B cell (primary cell): ENCODE measurements around the gene OR10K2. TPM values are rescaled to one million over a fixed set of nuclear protein-coding genes. Genes with fewer than 3 reads are reported as not detected.

Experiments
- ATAC-seq: fragments of 200-7000 bp; cut with Tn5 transposase; one replicate; pipeline ENCODE4 v1.10.0; 2021; ENCODE audit warnings: low read depth, mild to moderate bottlenecking, moderate number of reproducible peaks, moderate library complexity
- CTCF ChIA-PET: fragments of 350-600 bp; sonication (Branson Sonifier 250); formaldehyde crosslinking; loops from one replicate; lab custom pipeline; 2021; ENCODE audit warnings: antibody characterized with exemption, inconsistent platforms; lab: Charles Lee
- POLR2A ChIA-PET: fragments of 350-600 bp; sonication (Branson Sonifier 250); formaldehyde crosslinking; loops from one replicate; lab custom pipeline; 2021; ENCODE audit warnings: antibody characterized with exemption; lab: Charles Lee
- DNase-seq: peaks from one replicate; pipeline ENCODE4 v3.0.0; 2013
- H2AFZ ChIP-seq: 2 replicates; pipeline ENCODE4 v1.6.1; 2012; ENCODE audit warnings: mild to moderate bottlenecking, low read depth, low read length; ENCODE audit not compliant: insufficient read depth, poor library complexity, severe bottlenecking
- H3K27ac ChIP-seq, 2 donors: 1 replicate in 1 of 2; 2 replicates in 1 of 2; pipeline ENCODE4 v1.5.1; 2012 to 2013; ENCODE audit warnings: low read length in 2 of 2, mild to moderate bottlenecking in 2 of 2, moderate library complexity in 1 of 2
- H3K27me3 ChIP-seq, 4 experiments: fragments of 200-600 bp in 1 of 4; sonication (generic) in 1 of 4; replicated peaks in 1 of 4; 1 replicate in 2 of 4; 2 replicates in 2 of 4; pipeline versions ENCODE4 v1.6.1 to v1.7.0; 2013 to 2016; ENCODE audit warnings: low read length in 3 of 4, mild to moderate bottlenecking in 2 of 4, mixed read lengths in 1 of 4, moderate library complexity in 1 of 4; ENCODE audit not compliant: insufficient read depth in 4 of 4, control insufficient read depth in 3 of 4; ENCODE audit errors: control extremely low read depth in 1 of 4
- H3K36me3 ChIP-seq, 2 experiments: replicated peaks in 1 of 2; 1 replicate in 1 of 2; 2 replicates in 1 of 2; pipeline versions ENCODE4 v1.6.1 to v1.7.1; 2013; ENCODE audit warnings: low read length in 1 of 2; ENCODE audit not compliant: insufficient read depth in 2 of 2, control insufficient read depth in 1 of 2; ENCODE audit errors: control extremely low read depth in 1 of 2, extremely low read depth in 1 of 2
- H3K4me1 ChIP-seq, 2 donors: fragments of 200-600 bp in 1 of 2; sonication (generic) in 1 of 2; 1 replicate in 1 of 2; 2 replicates in 1 of 2; pipeline versions ENCODE4 v1.5.1 to v1.6.1; 2013 to 2017; ENCODE audit warnings: low read length in 2 of 2; ENCODE audit not compliant: control insufficient read depth in 2 of 2, insufficient read depth in 2 of 2
- H3K4me2 ChIP-seq: replicated peaks from 2 replicates; pipeline ENCODE3; 2012; ENCODE audit warnings: mild to moderate bottlenecking, low read depth, low read length; ENCODE audit not compliant: poor library complexity, severe bottlenecking
- H3K4me3 ChIP-seq, 5 experiments: fragments of 200-600 bp in 1 of 5; sonication (generic) in 1 of 5; 1 replicate in 3 of 5; 2 replicates in 2 of 5; pipeline versions ENCODE4 v1.5.1 to v1.7.0; 2011 to 2016; ENCODE audit warnings: low read length in 4 of 5, mild to moderate bottlenecking in 4 of 5, low read depth in 2 of 5, control low read depth in 1 of 5, moderate library complexity in 1 of 5; ENCODE audit not compliant: insufficient read depth in 1 of 5; ENCODE audit errors: control extremely low read depth in 1 of 5, extremely low read depth in 1 of 5
- H3K79me2 ChIP-seq: fragments of 200-600 bp; sonication (generic); one replicate; pipeline ENCODE4 v1.6.0; 2016; ENCODE audit warnings: low read length; ENCODE audit not compliant: control insufficient read depth, insufficient read depth
- H3K9ac ChIP-seq: fragments of 200-600 bp; sonication (generic); 2 replicates; pipeline ENCODE4 v1.6.1; 2017; ENCODE audit warnings: mild to moderate bottlenecking, low read length, moderate library complexity
- H3K9me3 ChIP-seq, 3 donors: one replicate each; pipeline versions ENCODE4 v1.6.1 to v1.7.1; 2013; ENCODE audit warnings: low read length in 2 of 3; ENCODE audit not compliant: control insufficient read depth in 2 of 3, insufficient read depth in 1 of 3; ENCODE audit errors: control extremely low read depth in 1 of 3
- H4K20me1 ChIP-seq: 2 replicates; pipeline ENCODE4 v1.6.0; 2012; ENCODE audit warnings: mild to moderate bottlenecking, low read length; ENCODE audit not compliant: insufficient read depth, control insufficient read depth, poor library complexity, severe bottlenecking
- H3K27ac Mint-ChIP-seq: one replicate; pipeline ENCODE4 v1.8.0; 2021; ENCODE audit warnings: mixed read lengths
- H3K27me3 Mint-ChIP-seq: one replicate; pipeline ENCODE4 v1.8.0; 2021; ENCODE audit warnings: mixed read lengths
- H3K4me1 Mint-ChIP-seq: one replicate; pipeline ENCODE4 v1.8.0; 2021; ENCODE audit warnings: mixed read lengths
- H3K4me3 Mint-ChIP-seq: one replicate; pipeline ENCODE4 v1.8.0; 2021; ENCODE audit warnings: mixed read lengths
- H3K9me3 Mint-ChIP-seq: one replicate; pipeline ENCODE4 v1.8.0; 2022; ENCODE audit warnings: mixed read lengths; ENCODE audit not compliant: insufficient read depth
- EZH2 ChIP-seq: IDR thresholded peaks from 2 replicates; pipeline ENCODE4 v1.6.1; 2012; ENCODE audit warnings: borderline replicate concordance, low read depth, mild to moderate bottlenecking, moderate library complexity, low read length; ENCODE audit not compliant: insufficient read depth, poor library complexity, severe bottlenecking
- WGBS: methylation state at CpG from one replicate; pipeline ENCODE4 v1.1.5; 2013; ENCODE audit warnings: missing lambda C conversion rate; ENCODE audit not compliant: insufficient coverage; 5-methylcytosine and 5-hydroxymethylcytosine counted together
- intact Hi-C: fragments of 100-400 bp; cut with micrococcal nuclease; formaldehyde crosslinking; loops from one replicate; pipeline ENCODE4 v1.10.0; 2022
- polyA plus RNA-seq: library from polyadenylated mRNA; depleted of rRNA; stranded (reverse); fragments of >200 nt; gene quantifications from 2 replicates; pipeline ENCODE4 v1.2.3, GENCODE V29; 2012
- total RNA-seq, 2 donors: library from RNA; stranded (reverse); fragments of 120-200 nt in 1 of 2; gene quantifications; 1 replicate in 1 of 2; 2 replicates in 1 of 2; pipeline versions ENCODE4 v1.2.3 to v1.2.4, GENCODE V29; 2013 to 2022
- TF ChIP-seq, protein P1 (sequence below): fragments of 200-600 bp; IDR thresholded peaks from one replicate; pipeline ENCODE4 v1.8.0; 2022; ENCODE audit warnings: antibody characterized with exemption, mild to moderate bottlenecking

Gene OR10K2
- total and polyA plus RNA-seq, 2 donors (not counting 1 experiment from before 2014, with no cell fraction given): not detected

DNA sequence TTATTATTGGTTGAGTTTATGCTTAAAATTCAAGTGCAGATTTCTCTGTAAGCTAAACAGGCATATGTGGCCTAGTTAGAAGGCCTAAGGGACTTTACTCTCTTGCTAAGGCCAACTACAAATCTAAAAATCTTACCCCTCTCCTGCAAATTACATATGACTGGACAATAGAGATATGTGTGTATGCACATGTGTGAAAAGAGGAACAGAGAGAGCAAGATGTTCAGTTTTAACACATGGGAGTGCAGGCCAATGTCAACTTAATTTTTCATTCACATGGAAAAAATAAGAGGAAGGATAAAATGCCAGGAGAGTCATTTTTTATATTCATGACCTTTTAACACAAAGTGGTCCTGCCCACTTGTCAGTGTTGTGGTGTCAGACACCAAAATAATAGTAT is 8.5 kb downstream of the OR10K2 start:
- no peaks in the 10 kb centered on the region for H3K4me1 ChIP-seq
- H3K79me2 ChIP-seq: no peaks in the 10 kb centered on the region
- H3K27ac Mint-ChIP-seq: no peak overlapping the region
- no peaks in the 10 kb centered on the region for H3K36me3 ChIP-seq
- no peaks in the 10 kb centered on the region for H3K27me3 Mint-ChIP-seq
- no peak overlapping the region for H2AFZ ChIP-seq
- no peak overlapping the region for H3K4me3 Mint-ChIP-seq
- no peak overlapping the region for H3K4me2 ChIP-seq
- H3K27ac ChIP-seq: no peak overlapping the region
- POLR2A ChIA-PET: no interaction called here
- ATAC-seq (no peak), DNase-seq (no peak)
- no peak for TF ChIP-seq EZH2
- TF ChIP-seq, protein P1, sequence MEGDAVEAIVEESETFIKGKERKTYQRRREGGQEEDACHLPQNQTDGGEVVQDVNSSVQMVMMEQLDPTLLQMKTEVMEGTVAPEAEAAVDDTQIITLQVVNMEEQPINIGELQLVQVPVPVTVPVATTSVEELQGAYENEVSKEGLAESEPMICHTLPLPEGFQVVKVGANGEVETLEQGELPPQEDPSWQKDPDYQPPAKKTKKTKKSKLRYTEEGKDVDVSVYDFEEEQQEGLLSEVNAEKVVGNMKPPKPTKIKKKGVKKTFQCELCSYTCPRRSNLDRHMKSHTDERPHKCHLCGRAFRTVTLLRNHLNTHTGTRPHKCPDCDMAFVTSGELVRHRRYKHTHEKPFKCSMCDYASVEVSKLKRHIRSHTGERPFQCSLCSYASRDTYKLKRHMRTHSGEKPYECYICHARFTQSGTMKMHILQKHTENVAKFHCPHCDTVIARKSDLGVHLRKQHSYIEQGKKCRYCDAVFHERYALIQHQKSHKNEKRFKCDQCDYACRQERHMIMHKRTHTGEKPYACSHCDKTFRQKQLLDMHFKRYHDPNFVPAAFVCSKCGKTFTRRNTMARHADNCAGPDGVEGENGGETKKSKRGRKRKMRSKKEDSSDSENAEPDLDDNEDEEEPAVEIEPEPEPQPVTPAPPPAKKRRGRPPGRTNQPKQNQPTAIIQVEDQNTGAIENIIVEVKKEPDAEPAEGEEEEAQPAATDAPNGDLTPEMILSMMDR: no peak
- no peaks in the 10 kb centered on the region for H3K9me3 Mint-ChIP-seq
- no peak overlapping the region for H3K4me3 ChIP-seq
- no peaks in the 10 kb centered on the region for H3K27me3 ChIP-seq
- H3K9me3 ChIP-seq: no peaks in the 10 kb centered on the region
- no peaks in the 10 kb centered on the region for H4K20me1 ChIP-seq
- CTCF ChIA-PET: interaction anchor here (0.8 to 1.3 kb wide), 2 partner anchors 9 to 453 kb away, joined by 3 read pairs; no protein-coding TSS in a partner anchor
- intact Hi-C loops: no loop called here
- H3K4me1 Mint-ChIP-seq: no peaks in the 10 kb centered on the region
- no peak overlapping the region for H3K9ac ChIP-seq

DNA sequence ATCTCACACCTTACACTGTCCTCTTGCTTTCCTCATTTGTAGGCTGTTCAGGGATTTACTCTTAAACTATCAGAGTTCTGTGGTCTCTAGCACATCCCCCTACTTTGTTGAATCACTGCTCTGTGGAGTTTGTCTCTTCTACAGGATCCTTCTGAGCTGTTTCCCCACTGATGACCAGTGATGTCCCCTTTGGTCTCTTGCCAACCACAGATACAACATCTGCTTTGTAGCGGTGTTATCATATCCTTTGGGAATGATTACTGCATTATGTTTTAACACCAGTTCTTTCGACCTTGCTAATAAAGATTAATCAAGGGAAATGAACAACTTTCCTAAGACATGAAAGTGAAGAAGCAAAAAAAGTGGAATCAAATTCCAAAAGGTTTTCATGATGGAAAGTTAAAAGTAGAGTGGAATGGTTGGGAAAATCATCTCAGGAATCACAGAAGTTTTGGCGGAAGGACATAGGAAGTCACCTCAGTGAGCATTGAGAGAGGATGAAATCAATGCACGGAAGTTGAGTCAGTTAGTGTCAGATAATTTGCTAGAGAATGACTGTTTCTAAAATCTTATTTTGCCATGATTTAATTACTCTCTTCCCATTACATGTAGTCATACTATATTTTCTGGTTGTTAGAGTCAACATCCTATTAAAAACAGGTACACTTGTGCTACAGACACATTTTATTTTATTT is 11.2 kb downstream of the OR10K2 start:
- no peaks in the 10 kb centered on the region for H4K20me1 ChIP-seq
- no peak overlapping the region for H3K9ac ChIP-seq
- H2AFZ ChIP-seq: no peak overlapping the region
- no peak overlapping the region for H3K4me3 ChIP-seq
- CTCF ChIA-PET: interaction anchor here (1.1 to 1.5 kb wide), 2 partner anchors 44 to 211 kb away, joined by 3 read pairs; no protein-coding TSS in a partner anchor
- WGBS: 92% methylated on average over 1 of the region's 4 CpGs
- intact Hi-C loops: no loop called here
- DNase-seq (no peak), ATAC-seq (no peak)
- Mint-ChIP-seq H3K27me3 (no peaks in the 10 kb centered on the region), H3K4me1 (no peaks in the 10 kb centered on the region), H3K4me3 (no peak overlapping the region), H3K9me3 (no peaks in the 10 kb centered on the region), H3K27ac (no peak overlapping the region)
- POLR2A ChIA-PET: no interaction called here
- H3K27me3 ChIP-seq: no peaks in the 10 kb centered on the region
- H3K36me3 ChIP-seq: no peaks in the 10 kb centered on the region
- H3K9me3 ChIP-seq: no peaks in the 10 kb centered on the region
- no peaks in the 10 kb centered on the region for H3K4me1 ChIP-seq
- no peak overlapping the region for H3K27ac ChIP-seq
- TF ChIP-seq, protein P1: no peak
- no peak for TF ChIP-seq EZH2
- H3K79me2 ChIP-seq: no peaks in the 10 kb centered on the region
- no peak overlapping the region for H3K4me2 ChIP-seq
